T-cell (primary cell): ENCODE measurements around the gene TOGARAM1. TPM values are rescaled to one million over a fixed set of nuclear protein-coding genes. Genes with fewer than 3 reads are reported as not detected.

ENCODE experiments used
- ATAC-seq, 4 experiments: fragments of 200-7000 bp in 3 of 4; fragments of 150-1000 bp in 1 of 4; cut with Tn5 transposase; replicated peaks in 1 of 4; 1 replicate in 3 of 4; 2 replicates in 1 of 4; pipeline ENCODE4 v1.10.0; 2021; ENCODE audit warnings: moderate library complexity in 3 of 4, mild to moderate bottlenecking in 2 of 4, moderate number of reproducible peaks in 1 of 4
- CTCF ChIA-PET, 2 donors: fragments of 300-600 bp; sonication (Branson Sonifier 250); formaldehyde crosslinking; loops; one replicate each; lab custom pipeline; 2022; ENCODE audit warnings: antibody characterized with exemption in 2 of 2; lab: Charles Lee
- POLR2A ChIA-PET, 2 donors: fragments of 300-600 bp; sonication (Branson Sonifier 250); formaldehyde crosslinking; loops; one replicate each; lab custom pipeline; 2022; ENCODE audit warnings: antibody characterized with exemption in 2 of 2; lab: Charles Lee
- DNase-seq, 35 experiments: peaks; one replicate each; pipeline versions ENCODE4 v3.0.0 to v3.0.0-alpha.2; 2013 to 2023
- H3K27ac ChIP-seq: one replicate; pipeline ENCODE4 v1.5.1; 2013; ENCODE audit warnings: low read length
- H3K27me3 ChIP-seq, 2 experiments: replicated peaks in 1 of 2; 1 replicate in 1 of 2; 2 replicates in 1 of 2; pipeline versions ENCODE4 v1.6.1 to v1.7.0; 2013; ENCODE audit warnings: low read length in 1 of 2, mixed read lengths in 1 of 2; ENCODE audit not compliant: control insufficient read depth in 2 of 2, insufficient read depth in 2 of 2; ENCODE audit errors: extremely low read depth in 1 of 2
- H3K36me3 ChIP-seq, 2 donors: 1 replicate in 1 of 2; 2 replicates in 1 of 2; pipeline versions ENCODE4 v1.6.1 to v1.7.0; 2013; ENCODE audit warnings: low read length in 1 of 2; ENCODE audit not compliant: control insufficient read depth in 2 of 2, insufficient read depth in 1 of 2; ENCODE audit errors: extremely low read depth in 1 of 2
- H3K4me1 ChIP-seq, 2 experiments: 1 replicate in 1 of 2; 2 replicates in 1 of 2; pipeline versions ENCODE4 v1.6.1 to v1.7.0; 2013; ENCODE audit warnings: low read length in 2 of 2, mixed read lengths in 1 of 2; ENCODE audit not compliant: insufficient read depth in 2 of 2, control insufficient read depth in 1 of 2; ENCODE audit errors: extremely low read depth in 1 of 2
- H3K4me3 ChIP-seq, 2 donors: 1 replicate in 1 of 2; 2 replicates in 1 of 2; pipeline versions ENCODE4 v1.5.1 to v1.7.0; 2013; ENCODE audit warnings: mild to moderate bottlenecking in 2 of 2, low read length in 1 of 2, moderate library complexity in 1 of 2; ENCODE audit not compliant: control insufficient read depth in 1 of 2; ENCODE audit errors: extremely low read depth in 1 of 2
- H3K9me3 ChIP-seq: 2 replicates; pipeline ENCODE4 v1.7.0; 2013
- H3K27ac Mint-ChIP-seq, 2 donors: one replicate each; pipeline ENCODE4 v1.8.0; 2020 to 2021; ENCODE audit warnings: mild to moderate bottlenecking in 2 of 2, mixed read lengths in 2 of 2
- H3K27me3 Mint-ChIP-seq, 2 donors: one replicate each; pipeline ENCODE4 v1.8.0; 2021 to 2022; ENCODE audit warnings: mixed read lengths in 2 of 2
- H3K36me3 Mint-ChIP-seq: one replicate; pipeline ENCODE4 v1.8.0; 2021; ENCODE audit warnings: mixed read lengths
- H3K4me1 Mint-ChIP-seq, 3 donors: one replicate each; pipeline ENCODE4 v1.8.0; 2020 to 2022; ENCODE audit warnings: mixed read lengths in 3 of 3, mild to moderate bottlenecking in 1 of 3
- H3K4me3 Mint-ChIP-seq, 3 donors: one replicate each; pipeline ENCODE4 v1.8.0; 2020 to 2022; ENCODE audit warnings: mild to moderate bottlenecking in 3 of 3, mixed read lengths in 3 of 3, moderate library complexity in 3 of 3
- H3K9me3 Mint-ChIP-seq, 3 donors: one replicate each; pipeline ENCODE4 v1.8.0; 2020 to 2022; ENCODE audit warnings: mixed read lengths in 3 of 3
- WGBS: methylation state at CpG from one replicate; pipeline ENCODE4 v1.1.5; 2013; ENCODE audit warnings: missing lambda C conversion rate; ENCODE audit not compliant: insufficient coverage; 5-methylcytosine and 5-hydroxymethylcytosine counted together
- total RNA-seq, 35 experiments: library from RNA in 6 of 35; stranded (reverse) in 6 of 35; fragments of 120-200 nt in 1 of 35; gene quantifications; one replicate each; pipeline versions ENCODE4 v1.2.1 to v1.2.4 and lab custom pipeline; 2013 to 2026

Gene TOGARAM1
- total RNA-seq, 5 donors from 2014 or later (not counting 1 experiment from before 2014, with no cell fraction given) = 10.9 to 17.1 (median 11.1) TPM

DNA sequence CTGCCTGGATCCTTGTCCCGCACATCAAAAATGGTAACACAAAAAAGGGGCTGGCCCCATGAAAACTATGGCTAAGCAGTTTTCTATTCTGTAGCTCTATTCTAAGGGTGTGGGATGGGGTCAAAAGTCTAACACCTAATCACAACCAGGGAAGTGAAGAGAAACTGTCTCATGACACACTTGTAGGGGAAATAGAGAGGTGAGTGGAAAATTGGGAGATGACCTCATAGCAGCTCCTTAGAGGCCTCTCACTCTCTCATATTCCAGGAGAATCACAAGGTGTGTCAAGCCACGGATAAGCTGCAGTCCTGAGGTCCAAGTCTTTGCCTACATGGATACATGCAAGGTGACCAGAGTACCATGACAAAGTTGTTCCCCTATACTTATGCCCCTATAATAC, 10.9 kb upstream of the TOGARAM1 start:
- ATAC-seq (no peak), DNase-seq (no peak)
- no peak overlapping the region for H3K27ac Mint-ChIP-seq
- H3K36me3 Mint-ChIP-seq = peaks cover 43% of the 10 kb centered on the region
- no peak overlapping the region for H3K27ac ChIP-seq
- H3K9me3 Mint-ChIP-seq = peaks cover 0 to 4% (median 3%) of the 10 kb centered on the region in 3 donors
- peaks cover 2 to 4% of the 10 kb centered on the region in 2 experiments for H3K4me1 ChIP-seq
- no peak overlapping the region for H3K4me3 ChIP-seq
- ChIA-PET POLR2A (no interaction called here), CTCF (no interaction called here)
- H3K27me3 Mint-ChIP-seq = no peaks in the 10 kb centered on the region
- 100% methylated on average over 1 of the region's 2 CpGs for WGBS
- H3K4me1 Mint-ChIP-seq = peaks cover 60 to 67% (median 62%) of the 10 kb centered on the region in 3 donors
- no peak overlapping the region for H3K4me3 Mint-ChIP-seq
- peaks cover 0 to 18% of the 10 kb centered on the region in 2 donors for H3K36me3 ChIP-seq
- H3K9me3 ChIP-seq = no peaks in the 10 kb centered on the region
- H3K27me3 ChIP-seq = no peaks in the 10 kb centered on the region

DNA sequence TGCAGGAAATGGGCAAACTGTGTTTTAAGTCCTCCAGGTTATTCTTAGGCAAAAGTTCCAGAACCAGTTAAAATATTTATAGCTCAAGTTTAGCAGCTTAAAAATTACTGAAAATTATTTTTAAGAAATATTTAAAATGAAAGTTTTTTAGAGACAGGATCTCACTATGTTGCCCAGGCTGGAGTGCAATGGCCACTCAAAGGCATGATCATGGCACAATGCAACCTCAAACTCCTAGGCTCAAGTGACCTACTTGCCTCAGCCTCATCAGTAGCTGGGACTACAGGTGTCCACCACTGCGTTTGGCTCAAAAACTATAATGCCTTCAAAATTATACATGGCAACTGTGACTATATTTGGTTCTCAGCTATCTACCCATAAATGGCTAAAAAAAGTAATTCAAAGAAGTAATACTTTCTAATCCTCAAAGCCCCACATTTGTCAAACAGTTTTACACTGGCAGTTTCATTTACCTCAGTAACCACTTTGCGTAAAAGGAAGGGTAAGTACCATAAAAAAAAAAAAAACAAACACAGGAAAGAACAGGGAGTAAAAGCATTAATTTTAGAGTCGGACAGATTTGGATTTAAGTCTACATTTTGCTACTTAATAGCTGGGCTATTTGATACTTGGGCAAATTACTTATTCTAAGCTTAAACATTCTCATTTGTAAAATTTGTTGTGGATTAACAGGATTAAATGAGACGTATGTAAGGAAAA, 9.4 kb upstream of the TOGARAM1 start:
- 80% methylated on average over 1 of the region's 4 CpGs for WGBS

DNA sequence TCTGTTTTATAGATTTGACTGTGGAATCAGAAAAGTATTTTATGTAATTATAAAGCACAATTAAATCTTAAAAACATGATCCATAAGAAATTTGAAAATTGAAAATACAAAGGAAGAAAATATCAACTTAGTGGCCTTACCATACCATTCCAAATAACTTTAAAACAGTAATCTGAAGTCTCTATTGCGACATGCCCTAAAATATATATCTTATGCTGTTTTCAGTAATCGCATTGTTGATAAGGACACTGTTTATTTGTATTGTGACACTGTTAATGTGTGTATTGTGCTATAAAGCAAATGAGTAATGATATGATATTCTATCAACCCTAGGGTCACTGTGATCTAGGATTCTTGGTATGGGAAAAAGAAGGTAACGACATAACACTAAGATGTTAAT, 7.2 kb upstream of the TOGARAM1 start:
- H3K4me1 Mint-ChIP-seq = peaks cover 51 to 63% (median 62%) of the 10 kb centered on the region in 3 donors
- no peak for DNase-seq
- CTCF ChIA-PET = no interaction called here

More for the DNA sequence above, 9.4 kb upstream of the TOGARAM1 start:
- Mint-ChIP-seq H3K36me3 (peaks cover 36% of the 10 kb centered on the region), H3K27ac (no peak overlapping the region), H3K9me3 (no peaks in the 10 kb centered on the region), H3K4me3 (no peak overlapping the region), H3K4me1 (peaks cover 62 to 69% (median 64%) of the 10 kb centered on the region in 3 donors), H3K27me3 (no peaks in the 10 kb centered on the region)
- peaks cover 4% of the 10 kb centered on the region in 2 experiments for H3K4me1 ChIP-seq
- no peak overlapping the region for H3K27ac ChIP-seq
- no peak for DNase-seq
- peaks cover 0 to 14% of the 10 kb centered on the region in 2 donors for H3K36me3 ChIP-seq
- no peak for ATAC-seq
- no peaks in the 10 kb centered on the region for H3K27me3 ChIP-seq
- ChIA-PET CTCF (interaction anchor here (0.6 to 0.7 kb wide), 2 partner anchors 31 to 46 kb away, joined by 3 to 5 read pairs; no protein-coding TSS in a partner anchor), POLR2A (no interaction called here)
- H3K4me3 ChIP-seq = no peak overlapping the region
- no peaks in the 10 kb centered on the region for H3K9me3 ChIP-seq

DNA sequence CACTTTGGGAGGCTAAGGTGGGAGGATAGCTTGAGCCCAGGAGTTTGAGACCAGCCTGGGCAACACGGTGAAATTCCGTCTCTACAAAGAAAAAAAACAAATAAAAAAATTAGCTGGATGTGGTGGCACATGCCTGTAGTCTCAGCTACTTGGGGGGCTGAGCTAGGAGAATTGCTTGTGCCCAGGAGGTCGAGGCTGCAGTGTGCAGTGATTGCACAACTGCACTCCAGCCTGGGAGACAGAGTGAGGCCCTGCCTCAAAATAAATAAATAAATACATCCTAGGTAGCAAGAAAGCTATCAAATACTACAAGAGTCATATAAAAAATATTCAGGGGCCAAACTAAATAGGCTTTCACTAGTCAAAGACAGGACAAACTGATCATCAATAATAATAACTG, 6.5 kb upstream of the TOGARAM1 start:
- peaks cover 27% of the 10 kb centered on the region for H3K36me3 Mint-ChIP-seq
- no peaks in the 10 kb centered on the region for H3K27me3 ChIP-seq
- H3K9me3 Mint-ChIP-seq = no peaks in the 10 kb centered on the region
- ATAC-seq = no peak
- H3K4me1 Mint-ChIP-seq = peaks cover 48 to 68% (median 68%) of the 10 kb centered on the region in 3 donors
- no peaks in the 10 kb centered on the region for H3K27me3 Mint-ChIP-seq
- H3K36me3 ChIP-seq = peaks cover 0 to 10% of the 10 kb centered on the region in 2 donors
- H3K4me3 Mint-ChIP-seq = no peak overlapping the region
- DNase-seq = no peak
- ChIA-PET POLR2A (no interaction called here), CTCF (interaction anchor here in 1 of 2 donors (0.6 kb wide), 1 partner anchor 21 kb away, joined by 3 read pairs; no protein-coding TSS in a partner anchor)
- no peak overlapping the region for H3K4me3 ChIP-seq
- WGBS = no CpG with 5 or more reads among the region's 3 CpGs
- H3K4me1 ChIP-seq = peaks cover 4 to 24% of the 10 kb centered on the region in 2 experiments
- H3K27ac ChIP-seq = no peak overlapping the region
- no peaks in the 10 kb centered on the region for H3K9me3 ChIP-seq
- no peak overlapping the region for H3K27ac Mint-ChIP-seq

More for the DNA sequence above, 7.2 kb upstream of the TOGARAM1 start:
- H3K36me3 Mint-ChIP-seq = peaks cover 26% of the 10 kb centered on the region
- peaks cover 4 to 16% of the 10 kb centered on the region in 2 experiments for H3K4me1 ChIP-seq
- no peaks in the 10 kb centered on the region for H3K9me3 ChIP-seq
- no peaks in the 10 kb centered on the region for H3K9me3 Mint-ChIP-seq
- no peak overlapping the region for H3K27ac Mint-ChIP-seq
- POLR2A ChIA-PET = no interaction called here
- no peak overlapping the region for H3K4me3 ChIP-seq
- no peaks in the 10 kb centered on the region for H3K27me3 ChIP-seq
- WGBS = no CpG with 5 or more reads among the region's 3 CpGs
- no peak overlapping the region for H3K27ac ChIP-seq
- no peak for ATAC-seq
- peaks cover 0 to 10% of the 10 kb centered on the region in 2 donors for H3K36me3 ChIP-seq
- H3K27me3 Mint-ChIP-seq = no peaks in the 10 kb centered on the region
- H3K4me3 Mint-ChIP-seq = no peak overlapping the region

DNA sequence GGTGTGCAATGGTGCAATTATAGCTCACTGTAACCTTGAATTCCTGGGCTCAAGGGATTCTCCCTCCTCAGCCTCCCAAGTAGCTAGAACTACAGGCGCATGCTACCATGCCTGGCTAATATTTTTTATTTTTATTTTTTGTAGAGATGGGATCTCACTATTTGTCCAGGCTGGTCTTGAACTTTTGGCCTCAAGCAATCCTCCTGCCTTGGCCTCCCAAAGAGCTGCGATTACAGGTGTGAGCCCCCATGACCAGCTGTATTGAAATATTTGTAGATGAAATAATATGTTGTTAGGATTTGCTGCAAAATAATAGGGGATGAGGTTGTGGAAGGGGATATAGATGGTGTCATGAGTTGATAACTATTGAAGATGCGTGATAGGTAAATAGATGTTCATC, 5.1 kb upstream of the TOGARAM1 start:
- 100% methylated on average over 1 of the region's 3 CpGs for WGBS
- H3K4me1 ChIP-seq = peaks cover 4 to 28% of the 10 kb centered on the region in 2 experiments
- POLR2A ChIA-PET = interaction anchor here in 1 of 2 donors (0.6 to 1.4 kb wide), 2 partner anchors 15 to 25 kb away, joined by 3 to 4 read pairs; no protein-coding TSS in a partner anchor
- no peak overlapping the region for H3K4me3 ChIP-seq
- H3K9me3 Mint-ChIP-seq = no peaks in the 10 kb centered on the region
- ATAC-seq = no peak
- no peaks in the 10 kb centered on the region for H3K27me3 ChIP-seq
- no peaks in the 10 kb centered on the region for H3K27me3 Mint-ChIP-seq
- H3K4me3 Mint-ChIP-seq = no peak overlapping the region
- H3K36me3 ChIP-seq = peaks cover 0 to 7% of the 10 kb centered on the region in 2 donors
- peaks cover 48 to 57% (median 57%) of the 10 kb centered on the region in 3 donors for H3K4me1 Mint-ChIP-seq
- H3K9me3 ChIP-seq = no peaks in the 10 kb centered on the region
- no peak overlapping the region for H3K27ac Mint-ChIP-seq
- H3K36me3 Mint-ChIP-seq = peaks cover 18% of the 10 kb centered on the region
- CTCF ChIA-PET = interaction anchor here (0.6 to 1.3 kb wide), 2 partner anchors 174 to 178 kb away, joined by 4 to 11 read pairs; partner anchors contain the start of gene FKBP3 (in 1 of the 2)
- no peak overlapping the region for H3K27ac ChIP-seq
- DNase-seq = no peak

GRCh38 chr14:44959538-44959937, 2.5 kb upstream of the TOGARAM1 start:
- Mint-ChIP-seq H3K27ac (no peak overlapping the region), H3K36me3 (peaks cover 11% of the 10 kb centered on the region), H3K9me3 (peaks cover 4 to 8% (median 6%) of the 10 kb centered on the region in 3 donors), H3K4me3 (no peak overlapping the region), H3K4me1 (peaks cover 47 to 63% (median 61%) of the 10 kb centered on the region in 3 donors), H3K27me3 (no peaks in the 10 kb centered on the region)
- ChIA-PET POLR2A (no interaction called here), CTCF (no interaction called here)
- DNase-seq = no peak
- peaks cover 3% of the 10 kb centered on the region for H3K9me3 ChIP-seq
- WGBS = no CpG with 5 or more reads among the region's 3 CpGs
- no peaks in the 10 kb centered on the region for H3K27me3 ChIP-seq
- H3K27ac ChIP-seq = no peak overlapping the region
- H3K4me3 ChIP-seq = no peak overlapping the region
- H3K4me1 ChIP-seq = peaks cover 22 to 28% of the 10 kb centered on the region in 2 experiments
- no peak for ATAC-seq
- no peaks in the 10 kb centered on the region for H3K36me3 ChIP-seq
